ENCODE results near the gene ADH4.

DNA sequence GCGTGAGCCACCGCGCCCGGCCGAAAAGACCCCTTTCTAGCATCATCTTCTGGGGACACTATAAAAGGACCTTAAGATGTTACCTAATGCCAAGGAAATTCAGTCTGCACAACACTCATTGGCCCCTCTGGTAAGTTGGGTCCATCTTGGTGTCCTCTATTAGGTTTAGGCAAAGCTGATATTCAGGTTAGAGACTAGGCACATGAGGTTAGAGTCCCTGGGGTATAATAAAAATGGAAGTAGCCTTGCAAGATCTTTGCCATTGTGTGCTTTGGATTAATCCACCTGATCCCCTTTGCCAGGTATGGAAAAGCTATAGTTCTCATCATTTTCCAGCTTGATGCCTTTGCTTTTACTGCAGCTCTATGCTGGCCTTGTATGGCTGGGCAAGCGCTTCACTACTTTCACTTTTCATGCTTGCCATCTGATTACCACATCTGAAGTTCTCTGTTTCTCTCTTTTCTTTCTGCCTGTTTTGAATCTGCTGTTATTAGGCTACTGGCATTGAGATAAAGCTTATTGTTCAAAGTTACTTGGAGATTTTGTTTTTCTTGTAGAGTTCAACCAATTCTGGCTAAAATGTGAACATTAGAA lies 5.4 kb upstream of the ADH4 start:
- TF ChIP-seq RCOR1 (IDR thresholded peaks at IDR 0.05; ENCODE audit: insufficient replicate concordance, low read length) = no peak
- TF ChIP-seq NFE2L2 (IDR thresholded peaks at IDR 0.05; ENCODE audit: low read depth, low read length) = no peak
- no peak for TF ChIP-seq CTCF (conservative IDR thresholded peaks at IDR 0.05; ENCODE audit: low read depth, low read length)
- no peak for TF ChIP-seq BHLHE40 (IDR thresholded peaks at IDR 0.05; ENCODE audit: low read depth, low read length)
- TF ChIP-seq MAFK (IDR thresholded peaks at IDR 0.05; ENCODE audit: low read depth, low read length) = no peak
- TF ChIP-seq RAD21 (IDR thresholded peaks at IDR 0.05; ENCODE audit: low read length) = no peak
- TF ChIP-seq POLR2A (IDR thresholded peaks at IDR 0.05; ENCODE audit: low read depth, low read length) = no peak
- no peak for TF ChIP-seq MXI1 (IDR thresholded peaks at IDR 0.05; ENCODE audit: borderline replicate concordance, low read depth, low read length)
- no peak for TF ChIP-seq CEBPB (IDR thresholded peaks at IDR 0.05; ENCODE audit: low read depth, low read length)
- no peak for TF ChIP-seq FOS (IDR thresholded peaks at IDR 0.05; ENCODE audit: low read depth, low read length)
- TF ChIP-seq, protein P1, sequence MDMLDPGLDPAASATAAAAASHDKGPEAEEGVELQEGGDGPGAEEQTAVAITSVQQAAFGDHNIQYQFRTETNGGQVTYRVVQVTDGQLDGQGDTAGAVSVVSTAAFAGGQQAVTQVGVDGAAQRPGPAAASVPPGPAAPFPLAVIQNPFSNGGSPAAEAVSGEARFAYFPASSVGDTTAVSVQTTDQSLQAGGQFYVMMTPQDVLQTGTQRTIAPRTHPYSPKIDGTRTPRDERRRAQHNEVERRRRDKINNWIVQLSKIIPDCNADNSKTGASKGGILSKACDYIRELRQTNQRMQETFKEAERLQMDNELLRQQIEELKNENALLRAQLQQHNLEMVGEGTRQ (IDR thresholded peaks at IDR 0.05; ENCODE audit: low read depth, low read length) = no peak
- no peak for TF ChIP-seq RFX5 (IDR thresholded peaks at IDR 0.05; ENCODE audit: low read depth, low read length)
- no peak for TF ChIP-seq SMC3 (IDR thresholded peaks at IDR 0.05; ENCODE audit: low read depth, low read length)

Measured in IMR-90 (cell line).